Measurements from ENCODE around the gene UTF1. TPM values are rescaled to one million over a fixed set of nuclear protein-coding genes. Genes with fewer than 3 reads are reported as not detected.

The UTF1 gene
- total RNA-seq, 1 experiment from 2014 or later: not detected

DNA sequence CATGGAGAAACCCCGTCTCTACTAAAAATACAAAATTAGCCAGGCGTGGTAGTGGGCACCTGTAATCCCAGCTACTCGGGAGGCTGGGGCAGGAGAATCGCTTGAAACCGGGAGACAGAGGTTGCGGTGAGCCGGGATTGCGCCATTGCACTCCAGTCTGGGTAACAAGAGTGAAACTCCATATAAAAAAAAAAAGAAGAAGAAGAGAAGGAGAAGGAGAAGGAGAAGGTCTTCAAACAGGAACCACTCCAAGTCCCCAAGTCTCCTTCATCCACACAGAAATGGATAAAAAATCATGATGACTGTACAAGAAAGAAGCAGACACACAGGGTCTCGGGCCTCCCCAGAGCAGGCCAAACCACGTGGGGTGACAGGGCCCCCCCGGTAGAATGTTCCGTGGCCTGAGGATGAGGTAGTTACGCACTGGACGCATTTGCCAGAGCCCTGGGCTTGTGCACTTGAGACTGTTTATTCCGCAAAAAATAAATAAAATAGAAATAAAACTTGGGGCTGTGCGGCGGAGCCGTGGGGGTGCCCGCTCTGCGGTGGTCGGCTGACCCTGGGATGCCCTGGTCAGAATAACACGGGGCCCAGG, 23.4 kb downstream of the UTF1 start:
- Mint-ChIP-seq H3K27ac (ENCODE audit: unreplicated experiment) (no peak overlapping the region), H3K4me1 (ENCODE audit: low read depth, unreplicated experiment) (peaks cover 9% of the 10 kb centered on the region), H3K4me3 (ENCODE audit: low read depth, unreplicated experiment) (no peak overlapping the region), H3K36me3 (ENCODE audit: insufficient read depth, unreplicated experiment) (peaks cover 5% of the 10 kb centered on the region), H3K9me3 (ENCODE audit: low read depth, unreplicated experiment) (no peaks in the 10 kb centered on the region), H3K27me3 (ENCODE audit: unreplicated experiment) (peaks cover 45% of the 10 kb centered on the region)
- TF ChIP-seq, protein P1, sequence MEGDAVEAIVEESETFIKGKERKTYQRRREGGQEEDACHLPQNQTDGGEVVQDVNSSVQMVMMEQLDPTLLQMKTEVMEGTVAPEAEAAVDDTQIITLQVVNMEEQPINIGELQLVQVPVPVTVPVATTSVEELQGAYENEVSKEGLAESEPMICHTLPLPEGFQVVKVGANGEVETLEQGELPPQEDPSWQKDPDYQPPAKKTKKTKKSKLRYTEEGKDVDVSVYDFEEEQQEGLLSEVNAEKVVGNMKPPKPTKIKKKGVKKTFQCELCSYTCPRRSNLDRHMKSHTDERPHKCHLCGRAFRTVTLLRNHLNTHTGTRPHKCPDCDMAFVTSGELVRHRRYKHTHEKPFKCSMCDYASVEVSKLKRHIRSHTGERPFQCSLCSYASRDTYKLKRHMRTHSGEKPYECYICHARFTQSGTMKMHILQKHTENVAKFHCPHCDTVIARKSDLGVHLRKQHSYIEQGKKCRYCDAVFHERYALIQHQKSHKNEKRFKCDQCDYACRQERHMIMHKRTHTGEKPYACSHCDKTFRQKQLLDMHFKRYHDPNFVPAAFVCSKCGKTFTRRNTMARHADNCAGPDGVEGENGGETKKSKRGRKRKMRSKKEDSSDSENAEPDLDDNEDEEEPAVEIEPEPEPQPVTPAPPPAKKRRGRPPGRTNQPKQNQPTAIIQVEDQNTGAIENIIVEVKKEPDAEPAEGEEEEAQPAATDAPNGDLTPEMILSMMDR (IDR thresholded peaks at IDR 0.05; ENCODE audit: unreplicated experiment): no peak
- DNase-seq: no peak
- no TSS peak for BruUV-seq (replicated peaks)
- intact Hi-C loops (cut with micrococcal nuclease; ENCODE audit: unreplicated experiment): no loop called here
- CTCF ChIA-PET: no interaction called here

DNA sequence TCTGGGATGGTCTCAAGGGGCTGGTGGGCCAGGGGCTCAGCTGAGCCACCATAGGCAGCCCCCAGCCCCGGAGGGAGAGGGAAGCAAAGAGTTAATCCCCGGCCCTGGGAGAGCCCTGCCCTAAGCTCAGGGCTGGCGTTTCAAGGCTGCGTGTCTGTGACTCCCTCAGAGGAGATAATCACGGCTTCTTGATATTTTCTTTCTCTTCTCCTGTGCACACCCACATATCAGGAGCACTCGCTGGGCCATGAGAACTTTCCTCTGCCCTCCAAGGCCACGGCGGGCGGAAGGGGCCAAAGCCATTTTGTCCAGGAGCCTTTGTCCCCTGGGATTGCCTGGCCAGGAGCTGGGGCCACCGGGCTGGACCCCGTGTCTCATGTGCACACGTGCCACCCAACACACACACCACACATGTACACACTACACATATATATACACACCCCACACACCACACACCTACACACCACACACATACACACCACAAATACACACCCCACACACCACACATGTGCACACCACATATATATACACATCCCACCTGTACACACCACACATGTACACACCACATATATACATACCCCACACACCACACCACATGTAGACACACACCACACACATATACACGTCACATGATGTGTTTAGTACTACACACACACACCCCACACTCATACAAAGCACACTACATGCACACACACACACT, 24.6 kb downstream of the UTF1 start:
- Mint-ChIP-seq H3K36me3 (ENCODE audit: insufficient read depth, unreplicated experiment) (peaks cover 13% of the 10 kb centered on the region), H3K27me3 (ENCODE audit: unreplicated experiment) (peaks cover 33% of the 10 kb centered on the region), H3K4me3 (ENCODE audit: low read depth, unreplicated experiment) (no peak overlapping the region), H3K4me1 (ENCODE audit: low read depth, unreplicated experiment) (peaks cover 17% of the 10 kb centered on the region), H3K27ac (ENCODE audit: unreplicated experiment) (no peak overlapping the region), H3K9me3 (ENCODE audit: low read depth, unreplicated experiment) (no peaks in the 10 kb centered on the region)
- intact Hi-C loops (cut with micrococcal nuclease; ENCODE audit: unreplicated experiment): no loop called here
- no peak for DNase-seq
- CTCF ChIA-PET: no interaction called here
- TF ChIP-seq, protein P1 (IDR thresholded peaks at IDR 0.05; ENCODE audit: unreplicated experiment): no peak
- no TSS peak for BruUV-seq (replicated peaks)

DNA sequence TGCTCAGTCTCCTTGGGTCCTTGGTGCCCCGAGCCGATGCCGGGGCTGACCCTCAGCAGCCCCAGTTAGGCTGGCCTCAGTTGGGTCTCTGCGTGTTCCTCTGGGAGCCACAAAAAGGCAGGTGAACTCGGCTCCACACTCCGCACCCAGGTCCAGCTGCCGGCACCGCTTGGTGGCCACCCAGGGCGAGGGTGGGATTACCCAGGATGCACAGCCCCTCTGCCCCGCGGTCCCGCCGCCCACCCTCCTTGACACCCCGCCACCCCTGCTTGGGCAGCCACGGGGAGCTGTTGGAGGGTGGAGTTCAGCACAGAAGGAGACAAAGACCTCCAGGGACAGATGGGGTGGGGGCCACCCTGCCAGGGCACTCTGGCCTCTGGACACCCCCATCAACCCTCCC, 25.3 kb downstream of the UTF1 start:
- CTCF ChIA-PET: no interaction called here
- H3K27me3 Mint-ChIP-seq (ENCODE audit: unreplicated experiment): peaks cover 26% of the 10 kb centered on the region

DNA sequence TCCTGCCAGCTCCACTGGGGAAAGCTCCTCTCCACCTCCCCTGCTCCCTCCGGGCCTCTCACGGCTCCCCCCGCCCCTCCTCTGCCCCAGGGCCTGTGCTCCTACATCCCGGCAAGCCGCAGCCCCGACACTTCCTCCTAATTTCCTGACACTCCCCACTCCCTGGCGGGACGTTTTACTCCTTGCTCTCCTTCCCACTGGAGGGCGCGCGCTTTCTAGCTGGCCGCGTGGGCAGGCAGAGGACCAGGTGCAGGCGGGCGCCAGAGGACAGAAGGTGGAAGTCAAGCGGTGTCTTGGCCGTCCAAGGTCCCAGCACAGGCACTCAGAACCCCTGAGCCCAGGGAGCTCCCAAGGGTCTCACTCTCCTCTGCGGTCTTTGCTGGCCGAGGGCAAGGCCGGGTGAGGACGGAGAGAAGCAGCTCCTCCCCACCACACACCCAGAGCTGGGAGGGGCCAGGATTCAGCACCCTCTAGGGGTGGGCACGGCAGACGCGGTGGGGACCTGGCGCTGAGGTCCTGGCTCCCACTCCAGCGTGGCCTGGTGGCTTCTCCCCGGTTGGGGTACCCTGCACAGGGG, 27.6 kb downstream of the UTF1 start:
- TF ChIP-seq, protein P1 (IDR thresholded peaks at IDR 0.05; ENCODE audit: unreplicated experiment): no peak
- Mint-ChIP-seq H3K4me3 (ENCODE audit: low read depth, unreplicated experiment) (peak overlapping the region; percentile 7), H3K27me3 (ENCODE audit: unreplicated experiment) (peaks cover 11% of the 10 kb centered on the region), H3K27ac (ENCODE audit: unreplicated experiment) (peak overlapping the region; percentile 22), H3K9me3 (ENCODE audit: low read depth, unreplicated experiment) (no peaks in the 10 kb centered on the region), H3K4me1 (ENCODE audit: low read depth, unreplicated experiment) (peaks cover 19% of the 10 kb centered on the region), H3K36me3 (ENCODE audit: insufficient read depth, unreplicated experiment) (peaks cover 20% of the 10 kb centered on the region)
- BruUV-seq (replicated peaks): no TSS peak
- CTCF ChIA-PET: interaction anchor here (0.7 to 1.6 kb wide), 2 partner anchors 10 to 18 kb away, joined by 5 to 7 read pairs; partner anchors contain the start of gene ADAM8
- intact Hi-C loops (cut with micrococcal nuclease; ENCODE audit: unreplicated experiment): no loop called here
- peak; percentile 63 for DNase-seq

More for the DNA sequence above, 25.3 kb downstream of the UTF1 start:
- BruUV-seq (replicated peaks): no TSS peak
- Mint-ChIP-seq H3K4me1 (ENCODE audit: low read depth, unreplicated experiment) (peaks cover 16% of the 10 kb centered on the region), H3K9me3 (ENCODE audit: low read depth, unreplicated experiment) (no peaks in the 10 kb centered on the region), H3K27ac (ENCODE audit: unreplicated experiment) (no peak overlapping the region), H3K4me3 (ENCODE audit: low read depth, unreplicated experiment) (no peak overlapping the region), H3K36me3 (ENCODE audit: insufficient read depth, unreplicated experiment) (peaks cover 18% of the 10 kb centered on the region)
- no peak for DNase-seq
- intact Hi-C loops (cut with micrococcal nuclease; ENCODE audit: unreplicated experiment): no loop called here
- TF ChIP-seq, protein P1 (IDR thresholded peaks at IDR 0.05; ENCODE audit: unreplicated experiment): no peak
